OCI-LY7 (cell line): Measurements from ENCODE around the gene CYP8B1. TPM values are rescaled to one million over a fixed set of nuclear protein-coding genes. Genes with fewer than 3 reads are reported as not detected.
A peak's percentile ranks its signal among the peaks of the same experiment; 100 is the strongest.

ENCODE experiments used
- BruUV-seq: library from RNA; stranded (reverse); fragments of 400-500 nt; replicated peaks from 2 replicates; lab custom pipeline; 2021; lab: Mats Ljungman, UMichigan
- CTCF ChIA-PET: fragments of 300-600 bp; sonication (Branson Sonifier 250); formaldehyde crosslinking; loops from one replicate; lab custom pipeline; 2022; ENCODE audit warnings: antibody characterized with exemption; ENCODE audit not compliant: unreplicated experiment; lab: Charles Lee
- POLR2A ChIA-PET: fragments of 300-600 bp; sonication (Branson Sonifier 250); formaldehyde crosslinking; loops from one replicate; lab custom pipeline; 2022; ENCODE audit warnings: antibody characterized with exemption; lab: Charles Lee
- DNase-seq: peaks from one replicate; pipeline ENCODE4 v3.0.0-alpha.2; 2015; ENCODE audit warnings: low spot score
- H2AFZ ChIP-seq: fragments of 200-600 bp; sonication (generic), shearing (Covaris generic); 2 replicates; pipeline ENCODE4 v1.6.1; 2014; ENCODE audit warnings: mild to moderate bottlenecking, antibody characterized with exemption, low read length, moderate library complexity
- H3K27ac ChIP-seq: fragments of 200-600 bp; sonication (generic); 2 replicates; pipeline ENCODE4 v1.5.1; 2014; ENCODE audit warnings: mixed run types, low read depth, mild to moderate bottlenecking, moderate library complexity, low read length, inconsistent platforms; ENCODE audit not compliant: poor library complexity, severe bottlenecking
- H3K36me3 ChIP-seq: fragments of 200-600 bp; sonication (generic); 2 replicates; pipeline ENCODE4 v1.6.1; 2014; ENCODE audit warnings: mild to moderate bottlenecking, antibody characterized with exemption, low read length, moderate library complexity, mixed read lengths; ENCODE audit not compliant: insufficient read depth
- H3K4me1 ChIP-seq: fragments of 200-600 bp; sonication (generic); 2 replicates; pipeline ENCODE4 v1.5.1; 2014; ENCODE audit warnings: mild to moderate bottlenecking, low read length; ENCODE audit not compliant: insufficient read depth, poor library complexity, severe bottlenecking
- H3K4me2 ChIP-seq: fragments of 200-600 bp; sonication (generic); 2 replicates; pipeline ENCODE4 v1.6.1; 2014; ENCODE audit warnings: mild to moderate bottlenecking, low read length
- H3K4me3 ChIP-seq: fragments of 200-600 bp; sonication (generic); 2 replicates; pipeline ENCODE4 v1.5.1; 2014; ENCODE audit warnings: mild to moderate bottlenecking, low read depth, low read length; ENCODE audit not compliant: poor library complexity, severe bottlenecking
- H3K79me2 ChIP-seq: fragments of 200-600 bp; sonication (generic); 2 replicates; pipeline ENCODE4 v1.6.1; 2016; ENCODE audit warnings: low read depth, mild to moderate bottlenecking, low read length, moderate library complexity, mixed read lengths; ENCODE audit not compliant: insufficient read depth
- H3K9me2 ChIP-seq: fragments of 200-600 bp; sonication (generic); 2 replicates; pipeline ENCODE4 v1.6.1; 2016; ENCODE audit warnings: mild to moderate bottlenecking, low read length, mixed read lengths; ENCODE audit not compliant: insufficient read depth
- H3K9me3 ChIP-seq: fragments of 200-600 bp; sonication (generic); 2 replicates; pipeline ENCODE4 v1.6.1; 2014; ENCODE audit warnings: mild to moderate bottlenecking, mixed run types, low read length, mixed read lengths
- H4K20me1 ChIP-seq: fragments of 200-600 bp; sonication (generic); 2 replicates; pipeline ENCODE4 v1.6.1; 2014; ENCODE audit warnings: mild to moderate bottlenecking, antibody characterized with exemption, low read length, moderate library complexity, mixed read lengths; ENCODE audit not compliant: insufficient read depth
- EZH2phosphoT487 ChIP-seq: fragments of 200-600 bp; sonication (generic); IDR thresholded peaks from 2 replicates; pipeline ENCODE4 v1.6.1; 2018; ENCODE audit warnings: low read depth, borderline replicate concordance, mild to moderate bottlenecking, mixed run types, antibody characterized with exemption, low read length, moderate library complexity, mixed read lengths
- intact Hi-C: fragments of 100-400 bp; cut with micrococcal nuclease; formaldehyde crosslinking; loops from one replicate; pipeline ENCODE4 v1.10.0; 2022; ENCODE audit not compliant: unreplicated experiment
- total RNA-seq, 2 experiments: library from RNA; depleted of rRNA in 1 of 2; stranded (reverse); fragments of >200 nt in 1 of 2; shearing (Covaris generic) in 1 of 2; gene quantifications; 2 replicates each; pipeline ENCODE4 v1.2.3, GENCODE V29; 2014 to 2022
- TF ChIP-seq, protein P1 (sequence below): fragments of 200-600 bp; sonication (generic); conservative IDR thresholded peaks from 2 replicates; pipeline ENCODE4 v1.5.1; 2014; ENCODE audit warnings: mild to moderate bottlenecking, antibody characterized with exemption, low read length, moderate library complexity, mixed read lengths

The CYP8B1 gene
- total RNA-seq, 2 experiments from 2014 or later: not detected

DNA sequence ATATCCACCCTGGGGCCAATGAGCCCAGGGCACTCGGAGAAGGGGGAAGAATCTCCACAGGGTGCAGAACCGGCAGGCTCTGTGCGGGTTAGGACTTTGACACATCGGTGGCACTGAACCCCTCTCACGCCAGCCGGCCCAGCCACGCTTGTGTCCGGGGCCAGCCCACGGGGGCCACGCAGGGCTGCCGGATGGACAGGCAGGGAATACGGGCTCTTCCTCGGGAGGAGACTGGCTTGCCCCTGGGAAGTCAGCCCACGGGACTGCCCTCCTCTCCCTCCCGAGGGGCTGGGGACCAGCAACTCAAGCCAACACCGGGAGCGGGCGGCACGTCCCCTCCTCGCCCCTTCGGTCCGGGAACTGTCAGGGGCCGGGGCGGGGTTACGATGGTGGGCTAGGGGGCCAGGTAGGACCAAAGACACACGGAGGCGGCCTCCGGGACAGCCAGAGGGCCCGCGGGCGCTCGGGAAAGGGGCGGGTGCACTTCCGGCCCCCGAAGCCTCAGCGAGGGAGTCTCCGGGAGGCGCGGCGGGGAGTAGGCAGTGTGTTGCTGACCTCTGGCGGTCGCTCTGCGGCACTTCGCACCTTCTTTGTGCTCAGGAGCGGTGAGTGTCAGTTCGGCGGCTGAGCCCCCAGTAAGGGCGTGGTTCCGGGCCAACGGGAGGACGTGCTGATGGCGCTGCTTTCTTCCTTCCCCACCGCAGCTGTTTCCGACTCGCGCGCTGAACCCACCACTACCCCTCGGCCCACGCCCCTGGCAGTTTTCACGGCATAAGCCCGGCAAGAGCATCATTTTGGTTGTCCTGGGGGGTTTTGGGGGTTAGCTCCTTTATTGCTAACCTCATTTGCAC is 5.1 kb upstream of the CYP8B1 start:
- no peaks in the 10 kb centered on the region for H3K36me3 ChIP-seq
- H3K79me2 ChIP-seq: no peaks in the 10 kb centered on the region
- H3K4me3 ChIP-seq: peak overlapping the region; percentile 68
- H2AFZ ChIP-seq: peak overlapping the region; percentile 90
- POLR2A ChIA-PET: interaction anchor here (1.0 kb wide), 1 partner anchor 50 kb away, joined by 3 read pairs; no protein-coding TSS in a partner anchor
- DNase-seq: peak; percentile 92
- no peaks in the 10 kb centered on the region for H4K20me1 ChIP-seq
- intact Hi-C loops: loop anchor here (1.0 kb wide), 2 partner anchors 50 to 100 kb away; no protein-coding TSS in a partner anchor
- no TSS peak for BruUV-seq
- H3K4me2 ChIP-seq: peak overlapping the region; percentile 68
- no peaks in the 10 kb centered on the region for H3K9me2 ChIP-seq
- H3K4me1 ChIP-seq: peaks cover 11% of the 10 kb centered on the region
- H3K27ac ChIP-seq: no peak overlapping the region
- no peaks in the 10 kb centered on the region for H3K9me3 ChIP-seq
- no peak for TF ChIP-seq EZH2phosphoT487
- TF ChIP-seq, protein P1, sequence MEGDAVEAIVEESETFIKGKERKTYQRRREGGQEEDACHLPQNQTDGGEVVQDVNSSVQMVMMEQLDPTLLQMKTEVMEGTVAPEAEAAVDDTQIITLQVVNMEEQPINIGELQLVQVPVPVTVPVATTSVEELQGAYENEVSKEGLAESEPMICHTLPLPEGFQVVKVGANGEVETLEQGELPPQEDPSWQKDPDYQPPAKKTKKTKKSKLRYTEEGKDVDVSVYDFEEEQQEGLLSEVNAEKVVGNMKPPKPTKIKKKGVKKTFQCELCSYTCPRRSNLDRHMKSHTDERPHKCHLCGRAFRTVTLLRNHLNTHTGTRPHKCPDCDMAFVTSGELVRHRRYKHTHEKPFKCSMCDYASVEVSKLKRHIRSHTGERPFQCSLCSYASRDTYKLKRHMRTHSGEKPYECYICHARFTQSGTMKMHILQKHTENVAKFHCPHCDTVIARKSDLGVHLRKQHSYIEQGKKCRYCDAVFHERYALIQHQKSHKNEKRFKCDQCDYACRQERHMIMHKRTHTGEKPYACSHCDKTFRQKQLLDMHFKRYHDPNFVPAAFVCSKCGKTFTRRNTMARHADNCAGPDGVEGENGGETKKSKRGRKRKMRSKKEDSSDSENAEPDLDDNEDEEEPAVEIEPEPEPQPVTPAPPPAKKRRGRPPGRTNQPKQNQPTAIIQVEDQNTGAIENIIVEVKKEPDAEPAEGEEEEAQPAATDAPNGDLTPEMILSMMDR: peak; percentile 79
- CTCF ChIA-PET: interaction anchor here (0.9 to 1.3 kb wide), 2 partner anchors 49 to 101 kb away, joined by 5 to 10 read pairs; no protein-coding TSS in a partner anchor

DNA sequence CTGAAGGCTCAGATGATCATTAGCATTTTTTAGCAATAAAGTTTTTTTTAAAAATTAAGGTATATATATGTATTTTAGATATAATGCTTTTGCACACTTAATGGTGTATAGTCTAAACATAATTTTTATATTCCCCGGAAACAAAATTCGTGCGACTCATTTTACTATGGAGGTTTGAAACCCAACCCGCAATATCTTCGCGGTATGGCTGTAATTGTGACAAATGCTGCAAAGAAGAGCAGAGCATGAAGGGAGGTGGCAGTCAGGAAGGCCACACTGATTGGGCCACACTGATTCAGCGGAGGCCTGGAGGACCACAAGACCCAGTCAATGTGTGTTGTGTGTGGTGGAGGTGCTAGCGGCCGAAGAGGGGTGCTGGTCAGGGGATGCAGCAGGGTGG is 4.5 kb upstream of the CYP8B1 start:
- Histone ChIP-seq H4K20me1 (no peaks in the 10 kb centered on the region), H3K9me2 (no peaks in the 10 kb centered on the region), H3K4me2 (peak overlapping the region; percentile 68; the same call in 1 of the 2 replicates), H3K4me3 (peak overlapping the region; percentile 68), H3K27ac (no peak overlapping the region), H3K4me1 (peaks cover 11% of the 10 kb centered on the region), H3K79me2 (no peaks in the 10 kb centered on the region), H3K36me3 (no peaks in the 10 kb centered on the region), H2AFZ (peak overlapping the region; percentile 90; the same call in 1 of the 2 replicates), H3K9me3 (no peaks in the 10 kb centered on the region)
- no TSS peak for BruUV-seq
- ChIA-PET CTCF (no interaction called here), POLR2A (no interaction called here)
- DNase-seq: no peak
- TF ChIP-seq, protein P1: no peak
- no peak for TF ChIP-seq EZH2phosphoT487
- intact Hi-C loops: no loop called here
